ENCODE results near the gene C2CD2L. TPM values are rescaled to one million over a fixed set of nuclear protein-coding genes. Genes with fewer than 3 reads are reported as not detected.

C2CD2L gene
- total and polyA plus RNA-seq, 2 of the 13 experiments (the other 11 are each of a cell fraction or from before 2014, with no cell fraction given): 3.7 to 5.5 TPM

GRCh38 chr11:119084663-119085436 lies 22.3 kb upstream of the C2CD2L start, which contains the start of gene HMBS (continued):
- TF ChIP-seq, protein P1, sequence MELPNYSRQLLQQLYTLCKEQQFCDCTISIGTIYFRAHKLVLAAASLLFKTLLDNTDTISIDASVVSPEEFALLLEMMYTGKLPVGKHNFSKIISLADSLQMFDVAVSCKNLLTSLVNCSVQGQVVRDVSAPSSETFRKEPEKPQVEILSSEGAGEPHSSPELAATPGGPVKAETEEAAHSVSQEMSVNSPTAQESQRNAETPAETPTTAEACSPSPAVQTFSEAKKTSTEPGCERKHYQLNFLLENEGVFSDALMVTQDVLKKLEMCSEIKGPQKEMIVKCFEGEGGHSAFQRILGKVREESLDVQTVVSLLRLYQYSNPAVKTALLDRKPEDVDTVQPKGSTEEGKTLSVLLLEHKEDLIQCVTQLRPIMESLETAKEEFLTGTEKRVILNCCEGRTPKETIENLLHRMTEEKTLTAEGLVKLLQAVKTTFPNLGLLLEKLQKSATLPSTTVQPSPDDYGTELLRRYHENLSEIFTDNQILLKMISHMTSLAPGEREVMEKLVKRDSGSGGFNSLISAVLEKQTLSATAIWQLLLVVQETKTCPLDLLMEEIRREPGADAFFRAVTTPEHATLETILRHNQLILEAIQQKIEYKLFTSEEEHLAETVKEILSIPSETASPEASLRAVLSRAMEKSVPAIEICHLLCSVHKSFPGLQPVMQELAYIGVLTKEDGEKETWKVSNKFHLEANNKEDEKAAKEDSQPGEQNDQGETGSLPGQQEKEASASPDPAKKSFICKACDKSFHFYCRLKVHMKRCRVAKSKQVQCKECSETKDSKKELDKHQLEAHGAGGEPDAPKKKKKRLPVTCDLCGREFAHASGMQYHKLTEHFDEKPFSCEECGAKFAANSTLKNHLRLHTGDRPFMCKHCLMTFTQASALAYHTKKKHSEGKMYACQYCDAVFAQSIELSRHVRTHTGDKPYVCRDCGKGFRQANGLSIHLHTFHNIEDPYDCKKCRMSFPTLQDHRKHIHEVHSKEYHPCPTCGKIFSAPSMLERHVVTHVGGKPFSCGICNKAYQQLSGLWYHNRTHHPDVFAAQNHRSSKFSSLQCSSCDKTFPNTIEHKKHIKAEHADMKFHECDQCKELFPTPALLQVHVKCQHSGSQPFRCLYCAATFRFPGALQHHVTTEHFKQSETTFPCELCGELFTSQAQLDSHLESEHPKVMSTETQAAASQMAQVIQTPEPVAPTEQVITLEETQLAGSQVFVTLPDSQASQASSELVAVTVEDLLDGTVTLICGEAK (IDR thresholded peaks at IDR 0.05): no peak
- TF ChIP-seq, protein P1 (CRISPR knock-in tag; IDR thresholded peaks at IDR 0.05): 0 out of 2 replicates have a peak, but pooled peaks have one; percentile 31
- TF ChIP-seq JUN (CRISPR knock-in tag; IDR thresholded peaks at IDR 0.05): peak; percentile 51; the same call in 1 of the 2 replicates
- TF ChIP-seq ZNF138 (CRISPR knock-in tag; IDR thresholded peaks at IDR 0.05; ENCODE audit: low read depth): no peak
- TF ChIP-seq, protein P2, sequence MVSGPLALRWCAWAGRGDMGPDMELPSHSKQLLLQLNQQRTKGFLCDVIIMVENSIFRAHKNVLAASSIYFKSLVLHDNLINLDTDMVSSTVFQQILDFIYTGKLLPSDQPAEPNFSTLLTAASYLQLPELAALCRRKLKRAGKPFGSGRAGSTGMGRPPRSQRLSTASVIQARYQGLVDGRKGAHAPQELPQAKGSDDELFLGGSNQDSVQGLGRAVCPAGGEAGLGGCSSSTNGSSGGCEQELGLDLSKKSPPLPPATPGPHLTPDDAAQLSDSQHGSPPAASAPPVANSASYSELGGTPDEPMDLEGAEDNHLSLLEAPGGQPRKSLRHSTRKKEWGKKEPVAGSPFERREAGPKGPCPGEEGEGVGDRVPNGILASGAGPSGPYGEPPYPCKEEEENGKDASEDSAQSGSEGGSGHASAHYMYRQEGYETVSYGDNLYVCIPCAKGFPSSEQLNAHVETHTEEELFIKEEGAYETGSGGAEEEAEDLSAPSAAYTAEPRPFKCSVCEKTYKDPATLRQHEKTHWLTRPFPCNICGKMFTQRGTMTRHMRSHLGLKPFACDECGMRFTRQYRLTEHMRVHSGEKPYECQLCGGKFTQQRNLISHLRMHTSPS (CRISPR knock-in tag; IDR thresholded peaks at IDR 0.05; ENCODE audit: low read depth): no peak
- TF ChIP-seq ZFY (CRISPR knock-in tag; IDR thresholded peaks at IDR 0.05): peak; percentile 48
- TF ChIP-seq, protein P3, sequence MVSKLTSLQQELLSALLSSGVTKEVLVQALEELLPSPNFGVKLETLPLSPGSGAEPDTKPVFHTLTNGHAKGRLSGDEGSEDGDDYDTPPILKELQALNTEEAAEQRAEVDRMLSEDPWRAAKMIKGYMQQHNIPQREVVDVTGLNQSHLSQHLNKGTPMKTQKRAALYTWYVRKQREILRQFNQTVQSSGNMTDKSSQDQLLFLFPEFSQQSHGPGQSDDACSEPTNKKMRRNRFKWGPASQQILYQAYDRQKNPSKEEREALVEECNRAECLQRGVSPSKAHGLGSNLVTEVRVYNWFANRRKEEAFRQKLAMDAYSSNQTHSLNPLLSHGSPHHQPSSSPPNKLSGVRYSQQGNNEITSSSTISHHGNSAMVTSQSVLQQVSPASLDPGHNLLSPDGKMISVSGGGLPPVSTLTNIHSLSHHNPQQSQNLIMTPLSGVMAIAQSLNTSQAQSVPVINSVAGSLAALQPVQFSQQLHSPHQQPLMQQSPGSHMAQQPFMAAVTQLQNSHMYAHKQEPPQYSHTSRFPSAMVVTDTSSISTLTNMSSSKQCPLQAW (CRISPR knock-in tag; IDR thresholded peaks at IDR 0.05): peak; percentile 78
- peak; percentile 80 for TF ChIP-seq POLR2AphosphoS5 (IDR thresholded peaks at IDR 0.05; ENCODE audit: low read depth, low read length)
- TF ChIP-seq RBFOX2 (IDR thresholded peaks at IDR 0.05; ENCODE audit: low read depth, low read length): peak; percentile 94
- TF ChIP-seq MAZ (IDR thresholded peaks at IDR 0.05; ENCODE audit: borderline replicate concordance, low read depth, low read length): peak; percentile 54; the same call in 1 of the 2 replicates
- 0 out of 2 replicates have a peak, but pooled peaks have one; percentile 32 for TF ChIP-seq MAZ (CRISPR knock-in tag; IDR thresholded peaks at IDR 0.05; ENCODE audit: low read depth)
- TF ChIP-seq MLLT10 (CRISPR knock-in tag; IDR thresholded peaks at IDR 0.05): no peak
- TF ChIP-seq SIX1 (CRISPR knock-in tag; IDR thresholded peaks at IDR 0.05; ENCODE audit: borderline replicate concordance): no peak
- TF ChIP-seq CENPT (CRISPR knock-in tag; IDR thresholded peaks at IDR 0.05; ENCODE audit: low read depth): 0 out of 2 replicates have a peak, but pooled peaks have one; percentile 40

All from HepG2 (cell line).